ENCODE data around the gene SLC4A3.

DNA sequence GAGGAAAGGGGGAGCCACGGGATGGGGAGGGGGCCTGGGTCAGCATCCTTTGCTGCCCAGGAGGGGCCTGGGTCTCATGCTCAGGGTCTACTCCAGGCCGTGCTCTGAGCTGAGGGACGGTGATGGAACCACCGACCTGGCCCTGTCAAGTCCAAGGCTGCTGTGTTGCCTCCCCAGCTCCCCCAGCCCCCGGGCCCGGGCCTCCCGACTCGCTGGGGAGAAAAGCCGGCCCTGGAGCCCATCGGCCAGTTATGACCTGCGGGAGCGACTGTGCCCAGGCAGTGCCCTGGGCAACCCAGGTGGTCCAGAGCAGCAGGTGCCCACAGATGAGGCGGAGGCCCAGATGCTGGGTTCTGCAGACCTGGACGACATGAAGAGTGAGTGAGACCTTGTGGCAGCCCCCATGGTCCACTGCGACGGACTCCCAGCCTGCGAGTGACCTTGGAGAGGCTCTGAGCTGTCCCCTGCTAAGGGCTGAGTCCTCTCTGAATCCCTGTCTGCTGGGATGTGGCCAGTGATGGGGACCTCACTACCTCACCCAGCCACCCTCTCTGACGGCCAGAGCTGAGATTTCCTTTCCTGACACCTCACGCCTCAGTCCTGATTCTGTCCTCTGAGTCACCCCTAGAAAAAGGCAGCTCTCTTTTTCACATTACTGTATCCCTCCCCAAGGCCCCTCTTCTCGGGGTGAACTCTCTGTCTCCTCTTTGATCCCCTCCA lies 2.7 kb downstream of the SLC4A3 start:
- TF ChIP-seq ZBTB8A (tag by site-specific recombination; IDR thresholded peaks at IDR 0.05) (no peak), ZBTB7A (tag by site-specific recombination; IDR thresholded peaks at IDR 0.05; ENCODE audit: low read depth) (no peak), ZNF501 (tag by site-specific recombination; IDR thresholded peaks at IDR 0.05) (no peak), ZNF433 (tag by site-specific recombination; IDR thresholded peaks at IDR 0.05; ENCODE audit: low read depth) (no peak)
- TF ChIP-seq, protein P1, sequence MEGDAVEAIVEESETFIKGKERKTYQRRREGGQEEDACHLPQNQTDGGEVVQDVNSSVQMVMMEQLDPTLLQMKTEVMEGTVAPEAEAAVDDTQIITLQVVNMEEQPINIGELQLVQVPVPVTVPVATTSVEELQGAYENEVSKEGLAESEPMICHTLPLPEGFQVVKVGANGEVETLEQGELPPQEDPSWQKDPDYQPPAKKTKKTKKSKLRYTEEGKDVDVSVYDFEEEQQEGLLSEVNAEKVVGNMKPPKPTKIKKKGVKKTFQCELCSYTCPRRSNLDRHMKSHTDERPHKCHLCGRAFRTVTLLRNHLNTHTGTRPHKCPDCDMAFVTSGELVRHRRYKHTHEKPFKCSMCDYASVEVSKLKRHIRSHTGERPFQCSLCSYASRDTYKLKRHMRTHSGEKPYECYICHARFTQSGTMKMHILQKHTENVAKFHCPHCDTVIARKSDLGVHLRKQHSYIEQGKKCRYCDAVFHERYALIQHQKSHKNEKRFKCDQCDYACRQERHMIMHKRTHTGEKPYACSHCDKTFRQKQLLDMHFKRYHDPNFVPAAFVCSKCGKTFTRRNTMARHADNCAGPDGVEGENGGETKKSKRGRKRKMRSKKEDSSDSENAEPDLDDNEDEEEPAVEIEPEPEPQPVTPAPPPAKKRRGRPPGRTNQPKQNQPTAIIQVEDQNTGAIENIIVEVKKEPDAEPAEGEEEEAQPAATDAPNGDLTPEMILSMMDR (tag by site-specific recombination; IDR thresholded peaks at IDR 0.05): no peak
- TF ChIP-seq, protein P2, sequence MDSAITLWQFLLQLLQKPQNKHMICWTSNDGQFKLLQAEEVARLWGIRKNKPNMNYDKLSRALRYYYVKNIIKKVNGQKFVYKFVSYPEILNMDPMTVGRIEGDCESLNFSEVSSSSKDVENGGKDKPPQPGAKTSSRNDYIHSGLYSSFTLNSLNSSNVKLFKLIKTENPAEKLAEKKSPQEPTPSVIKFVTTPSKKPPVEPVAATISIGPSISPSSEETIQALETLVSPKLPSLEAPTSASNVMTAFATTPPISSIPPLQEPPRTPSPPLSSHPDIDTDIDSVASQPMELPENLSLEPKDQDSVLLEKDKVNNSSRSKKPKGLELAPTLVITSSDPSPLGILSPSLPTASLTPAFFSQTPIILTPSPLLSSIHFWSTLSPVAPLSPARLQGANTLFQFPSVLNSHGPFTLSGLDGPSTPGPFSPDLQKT (IDR thresholded peaks at IDR 0.05; ENCODE audit: borderline replicate concordance, low read depth, low read length): no peak
- TF ChIP-seq, protein P3, sequence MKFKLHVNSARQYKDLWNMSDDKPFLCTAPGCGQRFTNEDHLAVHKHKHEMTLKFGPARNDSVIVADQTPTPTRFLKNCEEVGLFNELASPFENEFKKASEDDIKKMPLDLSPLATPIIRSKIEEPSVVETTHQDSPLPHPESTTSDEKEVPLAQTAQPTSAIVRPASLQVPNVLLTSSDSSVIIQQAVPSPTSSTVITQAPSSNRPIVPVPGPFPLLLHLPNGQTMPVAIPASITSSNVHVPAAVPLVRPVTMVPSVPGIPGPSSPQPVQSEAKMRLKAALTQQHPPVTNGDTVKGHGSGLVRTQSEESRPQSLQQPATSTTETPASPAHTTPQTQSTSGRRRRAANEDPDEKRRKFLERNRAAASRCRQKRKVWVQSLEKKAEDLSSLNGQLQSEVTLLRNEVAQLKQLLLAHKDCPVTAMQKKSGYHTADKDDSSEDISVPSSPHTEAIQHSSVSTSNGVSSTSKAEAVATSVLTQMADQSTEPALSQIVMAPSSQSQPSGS (tag by site-specific recombination; IDR thresholded peaks at IDR 0.05; ENCODE audit: low read depth): no peak
- TF ChIP-seq, protein P4, sequence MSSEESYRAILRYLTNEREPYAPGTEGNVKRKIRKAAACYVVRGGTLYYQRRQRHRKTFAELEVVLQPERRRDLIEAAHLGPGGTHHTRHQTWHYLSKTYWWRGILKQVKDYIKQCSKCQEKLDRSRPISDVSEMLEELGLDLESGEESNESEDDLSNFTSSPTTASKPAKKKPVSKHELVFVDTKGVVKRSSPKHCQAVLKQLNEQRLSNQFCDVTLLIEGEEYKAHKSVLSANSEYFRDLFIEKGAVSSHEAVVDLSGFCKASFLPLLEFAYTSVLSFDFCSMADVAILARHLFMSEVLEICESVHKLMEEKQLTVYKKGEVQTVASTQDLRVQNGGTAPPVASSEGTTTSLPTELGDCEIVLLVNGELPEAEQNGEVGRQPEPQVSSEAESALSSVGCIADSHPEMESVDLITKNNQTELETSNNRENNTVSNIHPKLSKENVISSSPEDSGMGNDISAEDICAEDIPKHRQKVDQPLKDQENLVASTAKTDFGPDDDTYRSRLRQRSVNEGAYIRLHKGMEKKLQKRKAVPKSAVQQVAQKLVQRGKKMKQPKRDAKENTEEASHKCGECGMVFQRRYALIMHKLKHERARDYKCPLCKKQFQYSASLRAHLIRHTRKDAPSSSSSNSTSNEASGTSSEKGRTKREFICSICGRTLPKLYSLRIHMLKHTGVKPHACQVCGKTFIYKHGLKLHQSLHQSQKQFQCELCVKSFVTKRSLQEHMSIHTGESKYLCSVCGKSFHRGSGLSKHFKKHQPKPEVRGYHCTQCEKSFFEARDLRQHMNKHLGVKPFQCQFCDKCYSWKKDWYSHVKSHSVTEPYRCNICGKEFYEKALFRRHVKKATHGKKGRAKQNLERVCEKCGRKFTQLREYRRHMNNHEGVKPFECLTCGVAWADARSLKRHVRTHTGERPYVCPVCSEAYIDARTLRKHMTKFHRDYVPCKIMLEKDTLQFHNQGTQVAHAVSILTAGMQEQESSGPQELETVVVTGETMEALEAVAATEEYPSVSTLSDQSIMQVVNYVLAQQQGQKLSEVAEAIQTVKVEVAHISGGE (tag by site-specific recombination; conservative IDR thresholded peaks at IDR 0.05; ENCODE audit: low read depth): no peak

Data from HEK293 (cell line).